GM06990 (cell line): Measurements from ENCODE around the gene OTOR.

Experiments
- DNase-seq: peaks from one replicate; pipeline ENCODE4 v3.0.0-alpha.2; 2011; ENCODE audit not compliant: insufficient read length; ENCODE audit errors: extremely low read depth
- H3K27me3 ChIP-seq: replicated peaks from 2 replicates; pipeline ENCODE4 v1.6.0; 2011; ENCODE audit warnings: low read length; ENCODE audit not compliant: control insufficient read depth, insufficient read depth
- H3K36me3 ChIP-seq: 2 replicates; pipeline ENCODE4 v1.5.1; 2011; ENCODE audit warnings: low read length; ENCODE audit not compliant: control insufficient read depth, insufficient read depth
- H3K4me3 ChIP-seq: replicated peaks from 2 replicates; pipeline ENCODE4 v1.5.1; 2011; ENCODE audit warnings: low read depth, mild to moderate bottlenecking, control low read depth, low read length
- TF ChIP-seq, protein P1 (sequence below): IDR thresholded peaks from 2 replicates; pipeline ENCODE4 v1.5.1; 2011; ENCODE audit warnings: low read length, control low read depth, mild to moderate bottlenecking, inconsistent platforms; ENCODE audit not compliant: insufficient read depth, poor library complexity, severe bottlenecking

OTOR gene

DNA sequence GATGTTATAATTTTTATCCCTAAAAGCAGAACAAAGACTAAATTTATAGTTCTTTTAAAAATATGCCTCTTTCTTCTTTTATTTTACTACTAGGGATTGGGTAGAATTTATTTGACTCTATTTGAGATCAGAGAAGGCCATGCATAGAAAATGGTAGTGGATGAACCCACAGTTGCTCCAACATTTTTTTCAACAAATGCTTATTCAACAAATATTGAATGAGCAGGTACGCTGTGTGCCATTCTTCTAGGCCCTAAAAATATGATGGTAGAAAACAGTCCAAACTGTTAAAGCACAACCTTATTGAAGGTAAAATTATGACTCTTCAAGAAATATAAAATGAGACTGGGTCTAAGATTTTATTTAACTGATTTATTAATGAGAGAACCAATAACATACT is 30.0 kb downstream of the OTOR start:
- DNase-seq = no peak
- H3K36me3 ChIP-seq = no peaks in the 10 kb centered on the region
- H3K4me3 ChIP-seq = no peak overlapping the region
- H3K27me3 ChIP-seq = no peaks in the 10 kb centered on the region
- TF ChIP-seq, protein P1, sequence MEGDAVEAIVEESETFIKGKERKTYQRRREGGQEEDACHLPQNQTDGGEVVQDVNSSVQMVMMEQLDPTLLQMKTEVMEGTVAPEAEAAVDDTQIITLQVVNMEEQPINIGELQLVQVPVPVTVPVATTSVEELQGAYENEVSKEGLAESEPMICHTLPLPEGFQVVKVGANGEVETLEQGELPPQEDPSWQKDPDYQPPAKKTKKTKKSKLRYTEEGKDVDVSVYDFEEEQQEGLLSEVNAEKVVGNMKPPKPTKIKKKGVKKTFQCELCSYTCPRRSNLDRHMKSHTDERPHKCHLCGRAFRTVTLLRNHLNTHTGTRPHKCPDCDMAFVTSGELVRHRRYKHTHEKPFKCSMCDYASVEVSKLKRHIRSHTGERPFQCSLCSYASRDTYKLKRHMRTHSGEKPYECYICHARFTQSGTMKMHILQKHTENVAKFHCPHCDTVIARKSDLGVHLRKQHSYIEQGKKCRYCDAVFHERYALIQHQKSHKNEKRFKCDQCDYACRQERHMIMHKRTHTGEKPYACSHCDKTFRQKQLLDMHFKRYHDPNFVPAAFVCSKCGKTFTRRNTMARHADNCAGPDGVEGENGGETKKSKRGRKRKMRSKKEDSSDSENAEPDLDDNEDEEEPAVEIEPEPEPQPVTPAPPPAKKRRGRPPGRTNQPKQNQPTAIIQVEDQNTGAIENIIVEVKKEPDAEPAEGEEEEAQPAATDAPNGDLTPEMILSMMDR = no peak

DNA sequence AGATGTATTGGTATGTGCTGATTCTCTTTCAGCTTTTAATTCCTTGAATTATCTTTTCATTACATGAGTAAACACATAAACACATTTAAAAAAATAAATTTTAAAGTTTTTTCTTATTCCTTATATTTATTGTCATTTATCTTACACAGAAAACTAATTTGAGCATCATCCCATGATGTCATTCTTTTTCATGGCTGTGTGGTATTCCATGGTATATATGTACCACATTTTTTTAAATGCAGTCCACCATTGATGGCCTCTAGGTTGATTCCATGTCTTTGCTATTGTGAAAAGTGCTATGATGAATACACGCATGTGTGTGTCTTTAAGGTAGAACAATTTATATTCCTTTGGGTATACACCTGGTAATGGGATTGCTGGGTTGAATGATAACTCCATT is 33.3 kb downstream of the OTOR start:
- Histone ChIP-seq H3K4me3 (no peak overlapping the region), H3K27me3 (no peaks in the 10 kb centered on the region), H3K36me3 (no peaks in the 10 kb centered on the region)
- TF ChIP-seq, protein P1 = no peak
- no peak for DNase-seq

DNA sequence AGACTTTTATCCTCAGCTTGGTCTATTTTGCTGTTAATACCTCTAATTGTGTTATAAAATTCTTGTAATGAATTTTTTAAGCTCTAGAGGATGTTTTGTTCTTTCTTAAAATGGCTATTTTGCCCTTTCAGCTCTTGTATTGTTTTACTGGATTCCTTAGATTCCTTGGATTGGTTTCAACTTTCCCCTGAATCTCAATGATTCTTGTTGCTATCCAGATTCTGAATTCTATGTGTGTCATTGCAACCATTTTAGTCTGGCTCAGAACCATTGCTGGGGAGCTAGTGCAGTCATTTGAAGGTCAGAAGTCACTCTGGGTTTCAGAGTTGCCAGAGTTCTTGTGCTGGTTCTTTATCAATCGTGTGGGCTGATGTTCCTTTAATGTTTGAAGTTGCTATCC is 37.1 kb downstream of the OTOR start:
- Histone ChIP-seq H3K36me3 (no peaks in the 10 kb centered on the region), H3K4me3 (no peak overlapping the region), H3K27me3 (no peaks in the 10 kb centered on the region)
- DNase-seq = no peak
- TF ChIP-seq, protein P1 = no peak
